CD14-positive monocyte (primary cell): ENCODE results near the gene TIAM1. TPM values are rescaled to one million over a fixed set of nuclear protein-coding genes. Genes with fewer than 3 reads are reported as not detected.

ENCODE experiments used
- DNase-seq, 3 donors: peaks; one replicate each; pipeline ENCODE4 v3.0.0-alpha.2; 2011 to 2022
- H2AFZ ChIP-seq: 2 replicates; pipeline ENCODE4 v1.6.0; 2012; ENCODE audit warnings: mild to moderate bottlenecking, low read depth, low read length, inconsistent platforms; ENCODE audit not compliant: insufficient read depth, poor library complexity, severe bottlenecking
- H3K27ac ChIP-seq, 2 donors: 1 replicate in 1 of 2; 2 replicates in 1 of 2; pipeline ENCODE4 v1.5.1; 2012 to 2013; ENCODE audit warnings: low read length in 2 of 2, control low read depth in 1 of 2, inconsistent platforms in 1 of 2, low read depth in 1 of 2, mild to moderate bottlenecking in 1 of 2
- H3K27me3 ChIP-seq, 2 donors: one replicate each; pipeline versions ENCODE4 v1.6.0 to v1.6.1; 2011 to 2013; ENCODE audit warnings: low read length in 2 of 2; ENCODE audit not compliant: control insufficient read depth in 2 of 2, insufficient read depth in 2 of 2
- H3K36me3 ChIP-seq, 2 donors: replicated peaks in 1 of 2; 1 replicate in 1 of 2; 2 replicates in 1 of 2; pipeline versions ENCODE4 v1.5.1 to v1.6.1; 2012 to 2013; ENCODE audit warnings: low read length in 2 of 2, control low read depth in 1 of 2, inconsistent platforms in 1 of 2, mild to moderate bottlenecking in 1 of 2; ENCODE audit not compliant: insufficient read depth in 2 of 2, control insufficient read depth in 1 of 2
- H3K4me1 ChIP-seq, 2 donors: 1 replicate in 1 of 2; 2 replicates in 1 of 2; pipeline versions ENCODE4 v1.5.1 to v1.6.1; 2012 to 2013; ENCODE audit warnings: low read length in 2 of 2, control low read depth in 1 of 2, inconsistent platforms in 1 of 2, mild to moderate bottlenecking in 1 of 2, moderate library complexity in 1 of 2; ENCODE audit not compliant: insufficient read depth in 2 of 2, control insufficient read depth in 1 of 2
- H3K4me2 ChIP-seq: replicated peaks from 2 replicates; pipeline ENCODE3; 2012; ENCODE audit warnings: low read length, moderate library complexity, mild to moderate bottlenecking; ENCODE audit not compliant: poor library complexity, severe bottlenecking; ENCODE audit errors: extremely low read depth
- H3K4me3 ChIP-seq, 3 experiments: fragments of 200-600 bp in 1 of 3; sonication (generic) in 1 of 3; replicated peaks in 1 of 3; 1 replicate in 2 of 3; 2 replicates in 1 of 3; pipeline ENCODE4 v1.5.1; 2011 to 2013; ENCODE audit warnings: low read length in 3 of 3, mild to moderate bottlenecking in 3 of 3, control low read depth in 2 of 3, low read depth in 2 of 3, inconsistent platforms in 1 of 3, moderate library complexity in 1 of 3
- H3K79me2 ChIP-seq: 2 replicates; pipeline ENCODE4 v1.6.0; 2012; ENCODE audit warnings: mild to moderate bottlenecking, control low read depth, inconsistent platforms, low read length, moderate library complexity; ENCODE audit not compliant: insufficient read depth
- H3K9ac ChIP-seq: 2 replicates; pipeline ENCODE4 v1.6.0; 2017; ENCODE audit warnings: low read length, mild to moderate bottlenecking; ENCODE audit not compliant: insufficient read depth, poor library complexity, severe bottlenecking
- H3K9me3 ChIP-seq, 2 donors: replicated peaks in 1 of 2; 1 replicate in 1 of 2; 2 replicates in 1 of 2; pipeline versions ENCODE4 v1.5.1 to v1.6.1; 2012 to 2013; ENCODE audit warnings: low read length in 2 of 2, control low read depth in 1 of 2; ENCODE audit not compliant: control insufficient read depth in 1 of 2, insufficient read depth in 1 of 2
- H4K20me1 ChIP-seq: 2 replicates; pipeline ENCODE4 v1.6.0; 2012; ENCODE audit warnings: mild to moderate bottlenecking, low read length, control low read depth, moderate library complexity; ENCODE audit not compliant: insufficient read depth
- H3K27ac Mint-ChIP-seq, 7 donors: one replicate each; pipeline ENCODE4 v1.8.0; 2020; ENCODE audit warnings: mild to moderate bottlenecking in 7 of 7, mixed read lengths in 7 of 7, moderate library complexity in 6 of 7, inconsistent platforms in 2 of 7
- H3K27me3 Mint-ChIP-seq, 3 donors: one replicate each; pipeline ENCODE4 v1.8.0; 2021 to 2022; ENCODE audit warnings: low read depth in 3 of 3, mild to moderate bottlenecking in 3 of 3, mixed read lengths in 3 of 3, moderate library complexity in 3 of 3, inconsistent platforms in 1 of 3
- H3K36me3 Mint-ChIP-seq, 2 donors: one replicate each; pipeline ENCODE4 v1.8.0; 2020; ENCODE audit warnings: mixed read lengths in 2 of 2, inconsistent platforms in 1 of 2, mild to moderate bottlenecking in 1 of 2
- H3K4me1 Mint-ChIP-seq: one replicate; pipeline ENCODE4 v1.8.0; 2020; ENCODE audit warnings: mild to moderate bottlenecking, mixed read lengths
- H3K4me3 Mint-ChIP-seq, 2 donors: one replicate each; pipeline ENCODE4 v1.8.0; 2020; ENCODE audit warnings: mild to moderate bottlenecking in 2 of 2, mixed read lengths in 2 of 2, moderate library complexity in 1 of 2
- H3K9me3 Mint-ChIP-seq, 7 donors: one replicate each; pipeline ENCODE4 v1.8.0; 2020 to 2022; ENCODE audit warnings: mixed read lengths in 7 of 7, mild to moderate bottlenecking in 6 of 7, moderate library complexity in 6 of 7, inconsistent platforms in 2 of 7
- WGBS: methylation state at CpG from one replicate; pipeline ENCODE4 v1.1.5; 2013; ENCODE audit warnings: missing lambda C conversion rate; ENCODE audit not compliant: insufficient coverage; 5-methylcytosine and 5-hydroxymethylcytosine counted together
- intact Hi-C, 2 donors: fragments of 100-400 bp; cut with micrococcal nuclease; formaldehyde crosslinking; loops; one replicate each; pipeline versions ENCODE4 v1.15.0 to v1.15.1; 2023
- polyA plus RNA-seq, 3 donors: library from polyadenylated mRNA; depleted of rRNA in 1 of 3; unstranded in 2 of 3; stranded (reverse) in 1 of 3; fragments of 300-500 nt in 2 of 3; fragments of >200 nt in 1 of 3; fragmentation: Illumina TruSeq in 2 of 3; gene quantifications; 1 replicate in 2 of 3; 2 replicates in 1 of 3; pipeline ENCODE4 v1.2.3, GENCODE V29; 2012 to 2021
- TF ChIP-seq, protein P1 (sequence below): fragments of 200-600 bp; IDR thresholded peaks from one replicate; pipeline ENCODE4 v1.8.0; 2022; ENCODE audit warnings: antibody characterized with exemption, mild to moderate bottlenecking

The TIAM1 gene
- polyA plus RNA-seq, 3 donors: 17.7 to 55.0 (median 45.3) TPM

DNA sequence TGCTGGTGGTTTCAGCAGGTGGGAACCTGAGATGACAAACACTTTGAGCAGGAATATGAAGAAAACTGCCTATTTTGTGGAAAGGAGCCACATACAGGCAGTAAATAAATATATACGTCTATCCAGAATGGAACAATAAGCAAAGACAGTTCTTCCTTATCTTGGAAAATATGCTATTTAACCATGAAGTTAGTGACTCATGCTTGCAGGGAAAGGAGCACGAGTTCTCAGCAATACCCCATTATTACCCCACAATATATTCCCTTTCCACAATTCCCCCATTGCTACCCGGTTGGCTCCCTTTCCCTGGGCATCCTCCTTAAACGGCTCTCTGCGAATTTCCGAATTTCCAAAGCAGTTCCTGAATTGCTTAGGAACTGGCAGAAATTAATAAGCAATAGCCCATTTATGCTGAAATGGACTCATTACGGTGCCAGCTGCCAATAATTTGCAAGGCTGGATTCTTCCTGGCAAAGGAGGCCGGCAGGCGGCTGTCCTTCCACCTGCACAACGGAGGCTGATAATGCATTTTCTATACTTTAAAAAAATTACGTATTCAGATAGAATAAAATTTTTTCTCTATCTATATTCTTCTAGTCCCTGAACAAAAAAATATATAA, 65.4 kb downstream of the TIAM1 start:
- Mint-ChIP-seq H3K4me1 (peaks cover 2% of the 10 kb centered on the region), H3K9me3 (peaks cover 0 to 4% (median 2%) of the 10 kb centered on the region in 7 donors), H3K27me3 (peaks cover 0 to 2% (median 0%) of the 10 kb centered on the region in 3 donors), H3K36me3 (peaks cover 8 to 36% of the 10 kb centered on the region in 2 donors), H3K4me3 (no peak overlapping the region), H3K27ac (peak overlapping the region in 1 of 7 donors; percentile 20)
- H3K4me2 ChIP-seq: no peak overlapping the region
- no peaks in the 10 kb centered on the region for H3K9me3 ChIP-seq
- no peak overlapping the region for H3K9ac ChIP-seq
- peaks cover 0 to 4% of the 10 kb centered on the region in 2 donors for H3K36me3 ChIP-seq
- H3K27ac ChIP-seq: no peak overlapping the region
- no peak overlapping the region for H2AFZ ChIP-seq
- no peaks in the 10 kb centered on the region for H3K79me2 ChIP-seq
- H3K4me1 ChIP-seq: no peaks in the 10 kb centered on the region
- intact Hi-C loops: no loop called here
- H3K4me3 ChIP-seq: no peak overlapping the region
- no peak for DNase-seq
- peaks cover 100% of the 10 kb centered on the region for H4K20me1 ChIP-seq
- H3K27me3 ChIP-seq: no peaks in the 10 kb centered on the region
- 100% methylated on average over 6 of the region's 11 CpGs for WGBS
- TF ChIP-seq, protein P1, sequence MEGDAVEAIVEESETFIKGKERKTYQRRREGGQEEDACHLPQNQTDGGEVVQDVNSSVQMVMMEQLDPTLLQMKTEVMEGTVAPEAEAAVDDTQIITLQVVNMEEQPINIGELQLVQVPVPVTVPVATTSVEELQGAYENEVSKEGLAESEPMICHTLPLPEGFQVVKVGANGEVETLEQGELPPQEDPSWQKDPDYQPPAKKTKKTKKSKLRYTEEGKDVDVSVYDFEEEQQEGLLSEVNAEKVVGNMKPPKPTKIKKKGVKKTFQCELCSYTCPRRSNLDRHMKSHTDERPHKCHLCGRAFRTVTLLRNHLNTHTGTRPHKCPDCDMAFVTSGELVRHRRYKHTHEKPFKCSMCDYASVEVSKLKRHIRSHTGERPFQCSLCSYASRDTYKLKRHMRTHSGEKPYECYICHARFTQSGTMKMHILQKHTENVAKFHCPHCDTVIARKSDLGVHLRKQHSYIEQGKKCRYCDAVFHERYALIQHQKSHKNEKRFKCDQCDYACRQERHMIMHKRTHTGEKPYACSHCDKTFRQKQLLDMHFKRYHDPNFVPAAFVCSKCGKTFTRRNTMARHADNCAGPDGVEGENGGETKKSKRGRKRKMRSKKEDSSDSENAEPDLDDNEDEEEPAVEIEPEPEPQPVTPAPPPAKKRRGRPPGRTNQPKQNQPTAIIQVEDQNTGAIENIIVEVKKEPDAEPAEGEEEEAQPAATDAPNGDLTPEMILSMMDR: no peak

DNA sequence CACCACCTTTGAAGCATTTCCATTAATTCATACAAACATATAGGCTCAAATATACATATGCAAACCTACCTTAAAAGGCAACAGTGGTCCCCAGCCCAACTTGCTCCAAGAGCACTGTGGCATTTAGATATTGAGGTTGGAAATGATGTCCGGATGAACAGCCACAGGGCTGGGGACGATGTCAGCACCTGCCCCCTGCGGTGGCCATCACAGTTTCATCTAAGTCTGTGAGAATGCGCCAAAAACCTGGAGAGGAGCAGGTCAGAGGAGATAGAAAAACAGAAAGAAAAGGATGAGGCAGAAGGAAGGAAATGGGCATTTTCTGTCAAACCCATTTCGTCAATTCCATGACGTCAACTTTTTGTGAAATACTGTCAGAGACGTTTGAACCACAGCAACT, 67.4 kb downstream of the TIAM1 start:
- H3K9me3 ChIP-seq: no peaks in the 10 kb centered on the region
- peaks cover 100% of the 10 kb centered on the region for H4K20me1 ChIP-seq
- Mint-ChIP-seq H3K27me3 (peaks cover 0 to 1% (median 0%) of the 10 kb centered on the region in 3 donors), H3K27ac (peak overlapping the region in 1 of 7 donors; percentile 57), H3K9me3 (peaks cover 0 to 4% (median 2%) of the 10 kb centered on the region in 7 donors), H3K4me3 (no peak overlapping the region), H3K4me1 (peaks cover 8% of the 10 kb centered on the region), H3K36me3 (peaks cover 16 to 38% of the 10 kb centered on the region in 2 donors)
- H3K36me3 ChIP-seq: peaks cover 0 to 5% of the 10 kb centered on the region in 2 donors
- no peak overlapping the region for H3K9ac ChIP-seq
- peaks cover 0 to 5% of the 10 kb centered on the region in 2 donors for H3K4me1 ChIP-seq
- WGBS: 94% methylated on average over 5 of the region's 7 CpGs
- DNase-seq: no peak
- no peak overlapping the region for H2AFZ ChIP-seq
- H3K27ac ChIP-seq: no peak overlapping the region
- H3K4me3 ChIP-seq: no peak overlapping the region
- H3K79me2 ChIP-seq: no peaks in the 10 kb centered on the region
- H3K27me3 ChIP-seq: no peaks in the 10 kb centered on the region
- TF ChIP-seq, protein P1: no peak
- intact Hi-C loops: no loop called here
- H3K4me2 ChIP-seq: no peak overlapping the region
